SK-N-SH treated with all-trans-retinoic acid at 6 μM for 48 hours (cell line): Measurements from ENCODE around the gene GPR176.

Experiments
- ARNTL ChIP-seq: fragments of 450-650 bp; formaldehyde crosslinking; IDR thresholded peaks from 2 replicates; pipeline ENCODE4 v1.5.0; 2020; ENCODE audit warnings: low read depth, mild to moderate bottlenecking, moderate library complexity, borderline replicate concordance
- CREB5 ChIP-seq: fragments of 250-450 bp; sonication (Bioruptor Pico); IDR thresholded peaks from 2 replicates; pipeline ENCODE4 v1.5.1; 2020; ENCODE audit warnings: low read depth, mild to moderate bottlenecking, moderate library complexity
- CSDC2 ChIP-seq: fragments of 250-450 bp; sonication (Bioruptor Pico); IDR thresholded peaks from 2 replicates; pipeline ENCODE4 v1.5.0; 2020; ENCODE audit warnings: mild to moderate bottlenecking, moderate library complexity
- ESRRG ChIP-seq: fragments of 250-450 bp; sonication (Bioruptor Pico); IDR thresholded peaks from 2 replicates; pipeline ENCODE4 v1.6.1; 2021; ENCODE audit warnings: mild to moderate bottlenecking
- PATZ1 ChIP-seq: fragments of 250-450 bp; sonication (Bioruptor Pico); IDR thresholded peaks from 2 replicates; pipeline ENCODE4 v1.8.0; 2020; ENCODE audit warnings: mild to moderate bottlenecking, moderate library complexity, borderline replicate concordance
- RARB ChIP-seq: fragments of 250-450 bp; sonication (Bioruptor Pico); IDR thresholded peaks from 2 replicates; pipeline ENCODE4 v1.8.0; 2021; ENCODE audit warnings: mild to moderate bottlenecking, moderate library complexity
- TOX ChIP-seq: fragments of 250-450 bp; sonication (Bioruptor Pico); IDR thresholded peaks from 2 replicates; pipeline ENCODE4 v1.8.0; 2021; ENCODE audit warnings: mild to moderate bottlenecking, moderate library complexity, borderline replicate concordance
- ZFP30 ChIP-seq: fragments of 450-650 bp; formaldehyde crosslinking; IDR thresholded peaks from 2 replicates; pipeline ENCODE4 v1.5.0; 2022; ENCODE audit warnings: mild to moderate bottlenecking, moderate library complexity
- ZNF8 ChIP-seq: fragments of 450-650 bp; formaldehyde crosslinking; IDR thresholded peaks from 2 replicates; pipeline ENCODE4 v1.5.0; 2020; ENCODE audit warnings: mild to moderate bottlenecking, moderate library complexity

GRCh38 chr15:39874890-39875549 is 45.0 kb downstream of the GPR176 start:
- no peak for TF ChIP-seq ZNF8 (CRISPR knock-in tag)
- TF ChIP-seq RARB, result no peak
- TF ChIP-seq CSDC2, result no peak
- TF ChIP-seq PATZ1, result no peak
- TF ChIP-seq ZFP30 (CRISPR knock-in tag), result no peak
- no peak for TF ChIP-seq CREB5 (CRISPR knock-in tag)
- TF ChIP-seq ESRRG (CRISPR knock-in tag), result no peak
- no peak for TF ChIP-seq ARNTL
- no peak for TF ChIP-seq TOX (CRISPR knock-in tag)
